ENCODE measurements around the gene SLC13A1.

SLC13A1 gene

GRCh38 chr7:123218866-123219265, 19.1 kb upstream of the SLC13A1 start:
- Histone ChIP-seq H3K36me3 (ENCODE audit: control insufficient read depth, insufficient read depth, low read length) (no peaks in the 10 kb centered on the region), H3K27ac (ENCODE audit: low read depth, low read length, severe bottlenecking) (no peak overlapping the region), H3K4me3 (ENCODE audit: extremely low read depth, insufficient read depth, low read length, poor library complexity, severe bottlenecking) (no peak overlapping the region), H3K4me1 (ENCODE audit: control insufficient read depth, insufficient read depth, low read length, poor library complexity, severe bottlenecking) (no peaks in the 10 kb centered on the region), H3K9me3 (ENCODE audit: control insufficient read depth, low read length) (peaks cover 17% of the 10 kb centered on the region)
- 80 to 87% methylated on average over 2 of the region's 2 CpGs for WGBS, 2 experiments (ENCODE audit: insufficient coverage in 2 of 2)

DNA sequence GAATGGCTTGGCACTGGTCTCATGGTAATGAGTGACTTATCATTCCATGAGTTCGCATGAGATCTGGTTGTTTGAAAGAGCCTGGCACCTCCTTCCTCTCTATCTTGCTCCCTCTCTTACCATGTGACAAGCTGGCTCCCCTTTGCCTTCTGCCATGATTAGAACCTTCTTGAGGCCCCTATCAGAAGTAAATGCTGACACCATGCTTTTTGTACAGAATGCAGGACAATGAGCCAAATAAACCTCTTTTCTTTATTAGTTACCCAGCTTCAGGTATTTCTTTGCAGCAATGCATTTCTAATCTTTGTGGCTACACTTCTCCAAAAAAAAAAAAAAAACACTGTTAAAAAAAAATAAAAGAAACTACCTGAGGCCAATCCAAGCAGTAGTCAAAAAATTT, 17.1 kb upstream of the SLC13A1 start:
- no peak overlapping the region for H3K27ac ChIP-seq (ENCODE audit: low read depth, low read length, severe bottlenecking)
- 86 to 100% methylated on average over 1 of the region's 1 CpG for WGBS, 2 experiments (ENCODE audit: insufficient coverage in 2 of 2)
- peaks cover 10% of the 10 kb centered on the region for H3K9me3 ChIP-seq (ENCODE audit: control insufficient read depth, low read length)
- no peaks in the 10 kb centered on the region for H3K4me1 ChIP-seq (ENCODE audit: control insufficient read depth, insufficient read depth, low read length, poor library complexity, severe bottlenecking)
- H3K4me3 ChIP-seq (ENCODE audit: extremely low read depth, insufficient read depth, low read length, poor library complexity, severe bottlenecking), result no peak overlapping the region
- H3K36me3 ChIP-seq (ENCODE audit: control insufficient read depth, insufficient read depth, low read length), result no peaks in the 10 kb centered on the region

GRCh38 chr7:123215350-123215749, 15.6 kb upstream of the SLC13A1 start:
- no peak overlapping the region for H3K4me3 ChIP-seq (ENCODE audit: extremely low read depth, insufficient read depth, low read length, poor library complexity, severe bottlenecking)
- 78 to 86% methylated on average over 2 to 4 of the region's 4 CpGs for WGBS, 2 experiments (ENCODE audit: insufficient coverage in 2 of 2)
- H3K36me3 ChIP-seq (ENCODE audit: control insufficient read depth, insufficient read depth, low read length), result no peaks in the 10 kb centered on the region
- H3K9me3 ChIP-seq (ENCODE audit: control insufficient read depth, low read length), result peaks cover 10% of the 10 kb centered on the region
- no peak overlapping the region for H3K27ac ChIP-seq (ENCODE audit: low read depth, low read length, severe bottlenecking)
- H3K4me1 ChIP-seq (ENCODE audit: control insufficient read depth, insufficient read depth, low read length, poor library complexity, severe bottlenecking), result no peaks in the 10 kb centered on the region

- 86 to 96% methylated on average over 1 to 2 of the region's 2 CpGs for WGBS, 2 experiments (ENCODE audit: insufficient coverage in 2 of 2)
Measured at GRCh38 chr7:123211545-123211944, 11.8 kb upstream of the SLC13A1 start.

DNA sequence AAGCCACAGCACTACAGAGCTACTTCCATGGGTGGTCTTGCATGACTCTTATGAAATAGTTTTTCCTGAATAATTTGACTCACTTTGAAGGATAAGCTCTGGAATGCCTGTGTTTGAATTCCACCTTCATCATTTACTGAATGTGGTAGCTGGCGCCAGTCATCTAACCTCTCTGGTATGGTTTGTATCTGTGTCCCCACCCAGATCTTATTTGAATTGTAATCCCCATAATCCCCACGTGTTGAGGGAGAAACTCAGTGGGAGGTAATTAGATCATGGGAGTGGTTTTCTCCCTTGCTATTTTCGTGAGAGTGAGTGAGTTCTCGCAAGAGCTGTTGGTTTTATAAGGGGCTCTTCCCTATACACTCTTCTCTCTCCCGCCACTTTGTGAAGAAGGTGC, 11.2 kb upstream of the SLC13A1 start:
- Histone ChIP-seq H3K9me3 (ENCODE audit: control insufficient read depth, low read length) (peaks cover 10% of the 10 kb centered on the region), H3K36me3 (ENCODE audit: control insufficient read depth, insufficient read depth, low read length) (no peaks in the 10 kb centered on the region), H3K27ac (ENCODE audit: low read depth, low read length, severe bottlenecking) (no peak overlapping the region), H3K4me1 (ENCODE audit: control insufficient read depth, insufficient read depth, low read length, poor library complexity, severe bottlenecking) (no peaks in the 10 kb centered on the region), H3K4me3 (ENCODE audit: extremely low read depth, insufficient read depth, low read length, poor library complexity, severe bottlenecking) (no peak overlapping the region)
- WGBS, 2 experiments (ENCODE audit: insufficient coverage in 2 of 2), result 100% methylated on average over 1 of the region's 5 CpGs; no CpG with 5 or more reads in 1 of the 2 experiments

More at GRCh38 chr7:123211545-123211944, 11.8 kb upstream of the SLC13A1 start:
- no peak overlapping the region for H3K4me3 ChIP-seq (ENCODE audit: extremely low read depth, insufficient read depth, low read length, poor library complexity, severe bottlenecking)
- peaks cover 10% of the 10 kb centered on the region for H3K9me3 ChIP-seq (ENCODE audit: control insufficient read depth, low read length)
- H3K4me1 ChIP-seq (ENCODE audit: control insufficient read depth, insufficient read depth, low read length, poor library complexity, severe bottlenecking), result no peaks in the 10 kb centered on the region
- H3K27ac ChIP-seq (ENCODE audit: low read depth, low read length, severe bottlenecking), result no peak overlapping the region
- no peaks in the 10 kb centered on the region for H3K36me3 ChIP-seq (ENCODE audit: control insufficient read depth, insufficient read depth, low read length)

- Histone ChIP-seq H3K9me3 (ENCODE audit: control insufficient read depth, low read length) (peaks cover 2% of the 10 kb centered on the region), H3K36me3 (ENCODE audit: control insufficient read depth, insufficient read depth, low read length) (no peaks in the 10 kb centered on the region), H3K27ac (ENCODE audit: low read depth, low read length, severe bottlenecking) (no peak overlapping the region), H3K4me1 (ENCODE audit: control insufficient read depth, insufficient read depth, low read length, poor library complexity, severe bottlenecking) (peaks cover under 1% of the 10 kb centered on the region), H3K4me3 (ENCODE audit: extremely low read depth, insufficient read depth, low read length, poor library complexity, severe bottlenecking) (no peak overlapping the region)
- WGBS, 2 experiments (ENCODE audit: insufficient coverage in 2 of 2), result 76 to 80% methylated on average over 3 of the region's 3 CpGs
Measured at GRCh38 chr7:123209786-123210185, 10.0 kb upstream of the SLC13A1 start.

GRCh38 chr7:123208793-123209192, 9.0 kb upstream of the SLC13A1 start:
- Histone ChIP-seq H3K4me1 (ENCODE audit: control insufficient read depth, insufficient read depth, low read length, poor library complexity, severe bottlenecking) (peaks cover 7% of the 10 kb centered on the region), H3K9me3 (ENCODE audit: control insufficient read depth, low read length) (no peaks in the 10 kb centered on the region), H3K4me3 (ENCODE audit: extremely low read depth, insufficient read depth, low read length, poor library complexity, severe bottlenecking) (no peak overlapping the region), H3K27ac (ENCODE audit: low read depth, low read length, severe bottlenecking) (no peak overlapping the region), H3K36me3 (ENCODE audit: control insufficient read depth, insufficient read depth, low read length) (no peaks in the 10 kb centered on the region)
- WGBS, 2 experiments (ENCODE audit: insufficient coverage in 2 of 2), result 77 to 92% methylated on average over 3 of the region's 3 CpGs

- Histone ChIP-seq H3K4me1 (ENCODE audit: control insufficient read depth, insufficient read depth, low read length, poor library complexity, severe bottlenecking) (peaks cover 7% of the 10 kb centered on the region), H3K27ac (ENCODE audit: low read depth, low read length, severe bottlenecking) (no peak overlapping the region), H3K36me3 (ENCODE audit: control insufficient read depth, insufficient read depth, low read length) (no peaks in the 10 kb centered on the region), H3K9me3 (ENCODE audit: control insufficient read depth, low read length) (no peaks in the 10 kb centered on the region), H3K4me3 (ENCODE audit: extremely low read depth, insufficient read depth, low read length, poor library complexity, severe bottlenecking) (no peak overlapping the region)
- WGBS, 2 experiments (ENCODE audit: insufficient coverage in 2 of 2), result no CpG with 5 or more reads among the region's 3 CpGs
Measured at GRCh38 chr7:123204206-123204835, 4.6 kb upstream of the SLC13A1 start.

DNA sequence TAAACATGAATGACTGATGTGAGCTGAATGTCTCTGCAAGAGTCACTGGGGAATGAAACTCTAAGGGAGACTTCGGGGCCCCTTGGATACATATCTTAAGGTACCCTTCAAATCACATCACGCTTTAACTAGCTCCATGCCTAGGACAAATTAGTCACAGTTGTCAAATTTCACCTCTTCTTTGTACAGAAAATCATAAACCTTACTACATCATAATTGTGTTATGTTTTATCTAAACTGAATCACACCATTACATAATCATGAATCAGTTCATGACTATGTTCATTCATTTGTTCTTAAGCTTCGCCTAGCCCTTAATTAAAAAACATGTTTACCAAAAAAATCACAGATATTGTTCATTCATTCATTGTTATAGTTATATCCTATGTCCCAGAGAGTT, 2.1 kb upstream of the SLC13A1 start:
- no peak overlapping the region for H3K4me3 ChIP-seq (ENCODE audit: extremely low read depth, insufficient read depth, low read length, poor library complexity, severe bottlenecking)
- 71% methylated on average over 2 of the region's 3 CpGs; no CpG with 5 or more reads in 1 of the 2 experiments for WGBS, 2 experiments (ENCODE audit: insufficient coverage in 2 of 2)
- no peaks in the 10 kb centered on the region for H3K9me3 ChIP-seq (ENCODE audit: control insufficient read depth, low read length)
- peaks cover 7% of the 10 kb centered on the region for H3K4me1 ChIP-seq (ENCODE audit: control insufficient read depth, insufficient read depth, low read length, poor library complexity, severe bottlenecking)
- H3K36me3 ChIP-seq (ENCODE audit: control insufficient read depth, insufficient read depth, low read length), result no peaks in the 10 kb centered on the region
- no peak overlapping the region for H3K27ac ChIP-seq (ENCODE audit: low read depth, low read length, severe bottlenecking)

- H3K27ac ChIP-seq (ENCODE audit: low read depth, low read length, severe bottlenecking), result no peak overlapping the region
- H3K36me3 ChIP-seq (ENCODE audit: control insufficient read depth, insufficient read depth, low read length), result no peaks in the 10 kb centered on the region
- WGBS, 2 experiments (ENCODE audit: insufficient coverage in 2 of 2), result 80% methylated on average over 1 of the region's 2 CpGs; no CpG with 5 or more reads in 1 of the 2 experiments
- no peaks in the 10 kb centered on the region for H3K9me3 ChIP-seq (ENCODE audit: control insufficient read depth, low read length)
- H3K4me3 ChIP-seq (ENCODE audit: extremely low read depth, insufficient read depth, low read length, poor library complexity, severe bottlenecking), result no peak overlapping the region
- H3K4me1 ChIP-seq (ENCODE audit: control insufficient read depth, insufficient read depth, low read length, poor library complexity, severe bottlenecking), result no peaks in the 10 kb centered on the region
Measured at GRCh38 chr7:123198668-123199652, 809 bp downstream of the SLC13A1 start.
